C1 segment of cervical spinal cord (tissue), 14 donors: ENCODE results near the gene MAP3K12.
A peak's percentile ranks its signal among the peaks of the same experiment; 100 is the strongest.
"Not testable (repeated sequence)": the region's sequence is repeated elsewhere in the genome, so short reads cannot be mapped to it uniquely, and the experiment has no call there.

Experiments
- DNase-seq, 14 donors: peaks; one replicate each; lab custom pipeline; 2025; lab: John Stamatoyannopoulos, UW

Gene MAP3K12

GRCh38 chr12:53493610-53494391, 5.5 kb downstream of the MAP3K12 start:
- peak in 1 of 14 donors; percentile 20 for DNase-seq

- peak; percentile 56 to 97 (median 87) for DNase-seq
Observed at GRCh38 chr12:53492830-53493609, 6.2 kb downstream of the MAP3K12 start.

DNA sequence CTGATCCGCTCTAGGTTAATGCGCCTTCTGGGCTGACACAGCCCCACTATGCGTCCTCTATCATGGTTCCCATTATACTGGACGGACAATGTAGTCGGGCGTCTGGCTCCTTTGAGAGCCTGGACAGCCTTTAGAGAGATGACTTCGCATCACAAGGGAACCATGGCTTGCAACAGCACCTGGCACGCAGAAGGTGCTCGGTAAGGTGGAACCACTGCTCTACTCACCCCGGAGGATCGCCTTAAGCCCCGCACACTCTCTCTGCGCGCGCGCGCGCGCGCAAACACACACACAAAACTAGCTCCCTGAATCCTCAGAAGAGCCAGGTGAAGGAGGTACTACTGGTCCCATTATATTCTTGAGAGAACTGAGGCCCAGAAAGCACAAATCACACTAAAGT, 7.1 kb downstream of the MAP3K12 start:
- DNase-seq, result peak in 3 of 14 donors; percentile 26 to 41 (median 29)

- DNase-seq, result no peak
Observed at GRCh38 chr12:53489242-53489864, 9.9 kb downstream of the MAP3K12 start.

DNA sequence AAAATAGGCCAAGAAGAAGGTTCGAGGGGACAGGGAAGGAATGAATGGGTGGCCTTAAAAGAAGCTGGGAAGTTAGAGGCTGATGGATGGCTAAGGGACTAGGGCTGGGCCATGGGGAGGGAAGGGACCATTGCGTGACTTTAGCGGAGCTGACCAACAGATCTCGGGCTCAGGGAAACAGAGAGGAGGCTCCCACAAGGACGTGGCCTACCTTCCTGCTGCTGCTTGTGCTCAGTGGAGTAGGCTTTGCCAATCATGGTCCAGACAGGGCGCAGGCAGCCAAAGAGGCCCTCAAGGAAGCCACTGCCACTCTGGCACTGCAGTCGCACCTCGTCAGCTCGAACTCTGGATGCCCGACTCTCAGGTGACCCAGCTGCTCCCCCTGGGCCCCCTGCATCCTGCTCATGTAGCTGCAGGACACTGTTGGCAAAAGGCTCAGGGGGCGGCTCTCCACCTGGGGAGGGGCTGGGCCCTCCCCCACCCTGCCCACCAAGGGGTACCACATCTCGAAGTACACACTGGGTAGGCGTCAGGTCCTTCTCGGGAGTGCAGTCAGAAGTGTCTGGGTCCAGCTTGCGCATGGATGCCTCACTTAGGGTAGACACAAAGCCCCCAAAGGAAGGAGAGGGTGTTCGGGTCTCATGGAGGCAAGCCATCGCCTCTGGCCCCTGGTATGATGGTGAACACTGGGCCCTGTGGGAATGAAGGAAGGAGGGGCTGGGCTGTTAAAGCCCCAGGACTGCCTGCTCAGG, 12.3 kb downstream of the MAP3K12 start:
- no peak for DNase-seq

DNA sequence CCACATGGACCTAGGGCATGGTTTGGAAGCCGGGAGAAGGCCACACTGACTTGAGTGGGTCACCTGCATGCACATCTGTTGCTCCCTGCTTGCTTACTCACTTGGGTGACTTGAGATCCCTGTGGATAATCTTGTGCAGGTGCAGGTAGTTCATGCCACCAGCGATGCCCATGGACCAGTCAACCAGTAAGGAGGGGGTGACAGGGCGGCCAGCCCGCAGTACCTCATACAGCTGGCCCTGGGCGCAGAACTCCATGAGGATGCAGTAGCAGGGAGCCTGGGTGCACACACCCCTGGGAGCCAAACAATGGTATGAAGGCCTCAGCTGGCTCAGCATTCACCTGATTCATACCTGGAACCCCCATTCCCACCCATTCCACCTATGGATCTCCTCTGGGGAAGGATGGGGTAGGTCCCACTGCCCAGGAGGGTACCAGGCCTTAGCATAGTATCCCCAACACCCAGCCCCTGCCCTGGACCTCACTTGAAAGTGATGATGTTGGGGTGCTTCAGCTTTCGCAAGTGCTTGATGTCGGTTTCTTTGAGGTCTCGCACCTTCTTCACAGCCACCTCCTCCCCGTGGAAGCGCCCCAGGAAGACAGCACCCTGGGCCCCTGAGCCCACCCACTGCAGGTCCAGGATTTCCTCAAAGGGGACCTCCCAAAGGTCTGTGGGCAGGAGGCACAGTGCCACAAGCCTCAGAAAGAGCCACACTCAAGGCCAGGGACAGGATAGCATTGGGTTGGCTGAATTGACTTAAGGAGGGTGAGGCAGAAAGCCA, 13.1 kb downstream of the MAP3K12 start:
- no peak for DNase-seq

- DNase-seq, result no peak
Observed at GRCh38 chr12:53484686-53485575, 14.3 kb downstream of the MAP3K12 start.

- no peak for DNase-seq
Observed at GRCh38 chr12:53483979-53484377, 15.3 kb downstream of the MAP3K12 start.

- no peak for DNase-seq
Observed at GRCh38 chr12:53483225-53483978, 15.9 kb downstream of the MAP3K12 start.

- DNase-seq, result no peak
Observed at GRCh38 chr12:53482626-53483168, 16.6 kb downstream of the MAP3K12 start.

DNA sequence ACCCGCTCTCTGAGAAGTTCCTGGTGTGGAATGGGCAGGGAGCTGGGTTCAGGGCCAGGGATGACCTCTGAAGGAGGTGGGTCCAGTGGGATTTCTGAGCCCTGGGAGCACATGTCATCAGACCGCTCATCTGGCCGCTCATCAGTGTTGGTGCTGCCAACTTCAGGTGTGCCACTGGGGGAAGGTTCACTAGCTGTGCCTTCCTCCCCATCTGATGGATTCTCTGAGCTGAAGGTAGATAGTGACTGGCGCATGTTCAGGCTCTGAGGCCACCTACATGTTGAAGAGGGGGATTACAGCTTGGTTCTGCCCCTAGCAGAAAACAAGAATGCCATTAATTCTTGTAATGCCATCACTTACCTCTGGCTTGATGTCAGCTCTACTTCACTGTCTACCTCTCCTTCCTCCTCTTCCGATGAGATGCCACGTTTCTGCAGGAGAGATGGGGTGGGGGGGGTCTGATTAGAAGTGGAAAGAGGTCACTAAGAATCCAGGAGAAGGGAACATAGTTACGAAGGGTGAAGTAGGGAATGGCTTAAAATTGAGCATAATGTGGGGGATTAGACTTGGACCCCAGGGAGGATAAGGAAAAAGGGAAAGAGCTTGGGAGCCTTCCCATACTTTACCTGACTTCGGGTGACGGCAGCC, 17.2 kb downstream of the MAP3K12 start:
- DNase-seq, result no peak

DNA sequence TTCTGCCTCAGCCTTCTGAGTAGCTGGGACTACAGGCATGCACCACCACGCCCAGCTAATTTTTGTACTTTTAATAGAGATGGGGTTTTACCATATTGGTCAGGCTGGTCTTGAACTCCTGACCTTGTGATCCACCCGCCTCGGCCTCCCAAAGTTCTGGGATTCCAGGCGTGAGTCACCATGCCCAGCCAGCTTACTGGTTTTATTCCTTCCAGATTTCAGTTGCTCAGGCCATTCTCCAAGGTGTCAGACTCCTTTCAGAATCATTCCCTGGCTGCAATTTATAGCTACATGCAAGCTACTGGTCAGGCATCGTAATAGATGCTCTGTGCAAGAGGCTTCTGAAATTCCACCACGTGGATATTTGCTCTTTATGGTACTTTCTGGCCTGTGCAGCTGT, 17.8 kb downstream of the MAP3K12 start:
- not testable (repeated sequence) for DNase-seq

GRCh38 chr12:53480491-53481442, 18.5 kb downstream of the MAP3K12 start:
- DNase-seq, result no peak

- DNase-seq, result no peak
Observed at GRCh38 chr12:53479331-53479730, 19.9 kb downstream of the MAP3K12 start.

DNA sequence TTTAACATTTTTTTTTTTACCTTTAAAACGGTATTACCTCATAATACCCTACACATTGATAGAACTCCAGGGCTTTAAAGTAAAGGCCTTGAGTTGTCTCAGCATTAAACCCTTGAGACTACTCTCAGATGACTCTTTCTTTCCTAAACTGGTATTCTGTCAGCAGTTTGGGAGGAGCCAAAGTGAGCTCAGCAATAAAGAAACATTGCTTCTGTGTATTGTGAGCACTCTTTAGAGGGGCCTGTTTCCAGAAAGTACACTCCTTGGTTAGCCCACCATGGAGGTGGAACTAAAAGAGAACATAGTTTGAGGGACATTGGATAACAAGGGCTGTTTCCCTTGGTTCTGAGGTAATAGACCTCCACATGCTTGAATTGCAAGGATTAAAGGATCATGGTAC, 20.4 kb downstream of the MAP3K12 start:
- no peak for DNase-seq

DNA sequence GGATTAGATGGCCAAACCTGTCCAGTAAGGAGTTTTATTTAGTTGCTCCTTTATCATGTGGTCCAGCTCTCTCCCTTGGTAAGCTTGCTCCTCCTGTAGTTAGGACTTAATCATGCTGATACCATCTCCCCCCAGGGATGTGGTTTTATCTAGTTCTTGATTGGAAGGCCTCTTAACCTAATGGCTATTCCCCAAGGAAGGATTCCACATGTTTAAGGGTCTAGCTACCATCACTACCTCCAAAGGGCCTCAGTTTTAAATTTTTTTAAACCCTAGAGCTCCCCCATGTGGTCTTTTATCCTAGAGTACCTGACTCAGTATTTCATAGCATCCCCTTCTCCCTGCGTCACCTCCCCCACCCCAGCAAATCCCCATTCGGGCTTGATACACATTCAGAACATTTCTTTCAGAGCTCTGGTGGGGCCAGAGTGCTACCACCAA, 22.5 kb downstream of the MAP3K12 start:
- no peak for DNase-seq

GRCh38 chr12:53474819-53475218, 24.4 kb downstream of the MAP3K12 start:
- DNase-seq, result no peak
